ENCODE data around the gene ARFGAP3. TPM values are rescaled to one million over a fixed set of nuclear protein-coding genes. Genes with fewer than 3 reads are reported as not detected.

Gene ARFGAP3
- total and polyA plus RNA-seq, 2 experiments from 2014 or later: 14.8 to 19.1 TPM

- Histone ChIP-seq H3K27ac (ENCODE audit: low read depth) (no peak overlapping the region), H3K9me2 (ENCODE audit: insufficient read depth) (no peaks in the 10 kb centered on the region), H3K79me2 (replicated peaks; ENCODE audit: insufficient read depth) (no peaks in the 10 kb centered on the region), H4K20me1 (replicated peaks; ENCODE audit: insufficient read depth) (no peaks in the 10 kb centered on the region), H3K27me3 (ENCODE audit: insufficient read depth) (no peaks in the 10 kb centered on the region), H3K36me3 (ENCODE audit: insufficient read depth) (no peaks in the 10 kb centered on the region), H2AFZ (no peak overlapping the region), H3K4me2 (no peak overlapping the region), H3F3A (replicated peaks; ENCODE audit: low read depth) (no peaks in the 10 kb centered on the region), H3K4me3 (no peak overlapping the region), H3K4me1 (ENCODE audit: insufficient read depth) (no peaks in the 10 kb centered on the region; the same call in 1 of the 2 replicates)
- H3K9me3 Mint-ChIP-seq: no peaks in the 10 kb centered on the region
- no peak for DNase-seq (ENCODE audit: low spot score)
- no peak for TF ChIP-seq NANOG (IDR thresholded peaks at IDR 0.05; ENCODE audit: borderline replicate concordance)
- TF ChIP-seq ZNF462 (CRISPR knock-in tag; IDR thresholded peaks at IDR 0.05): no peak
- TF ChIP-seq CREB1 (CRISPR knock-in tag; IDR thresholded peaks at IDR 0.05; ENCODE audit: low read depth): no peak
- TF ChIP-seq JUNB (IDR thresholded peaks at IDR 0.05; ENCODE audit: unreplicated experiment): no peak
- TF ChIP-seq POLR2AphosphoS5 (IDR thresholded peaks at IDR 0.05; ENCODE audit: low read depth): no peak
- no peak for TF ChIP-seq STAT1 (IDR thresholded peaks at IDR 0.05; ENCODE audit: unreplicated experiment)
- TF ChIP-seq ZNF114 (CRISPR knock-in tag; IDR thresholded peaks at IDR 0.05): no peak
- TF ChIP-seq CTCF (conservative IDR thresholded peaks at IDR 0.05; ENCODE audit: low read depth in 2 of 2): no peak
- TF ChIP-seq ZNF331 (CRISPR knock-in tag; IDR thresholded peaks at IDR 0.05; ENCODE audit: low read depth): no peak
- TF ChIP-seq EZH2 (IDR thresholded peaks at IDR 0.05; ENCODE audit: low read depth, unreplicated experiment): no peak
- TF ChIP-seq REST (IDR thresholded peaks at IDR 0.05; ENCODE audit: unreplicated experiment): no peak
- no peak for TF ChIP-seq ETS1 (IDR thresholded peaks at IDR 0.05)
- no peak for TF ChIP-seq EZH2phosphoT487 (IDR thresholded peaks at IDR 0.05; ENCODE audit: unreplicated experiment)
- H3K4me3 Mint-ChIP-seq: no peak overlapping the region
- H3K36me3 Mint-ChIP-seq (ENCODE audit: low read depth): no peaks in the 10 kb centered on the region
- ATAC-seq: no peak
- peaks cover 4% of the 10 kb centered on the region for H3K27me3 Mint-ChIP-seq (ENCODE audit: insufficient read depth, low read depth, poor library complexity)
- H3K4me1 Mint-ChIP-seq: peaks cover 10% of the 10 kb centered on the region; the same call in 2 of the 3 replicates
- H3K27ac Mint-ChIP-seq: no peak overlapping the region
Observed at GRCh38 chr22:42770448-42770726, 86.7 kb downstream of the ARFGAP3 start.

Measured in GM23338 (cell line).